ENCODE results near the gene TTYH1. TPM values are rescaled to one million over a fixed set of nuclear protein-coding genes. Genes with fewer than 3 reads are reported as not detected.

The TTYH1 gene
- total RNA-seq, 4 donors from 2014 or later = 0.41 TPM; not detected in 3

GRCh38 chr19:54470991-54471782, 55.9 kb downstream of the TTYH1 start:
- in situ Hi-C loops (cut with MboI; ENCODE audit: low sequenced_read_pairs in 4 of 4) (no loop called here), intact Hi-C loops (cut with DNase I; ENCODE audit: low total_unique reads) (no loop called here)
- TF ChIP-seq CTCF (IDR thresholded peaks at IDR 0.05 in 4 of 5, conservative IDR thresholded peaks at IDR 0.05 in 1 of 5) (no peak), POLR2A (IDR thresholded peaks at IDR 0.05) (peak in 1 of 2 donors; percentile 21)
- ATAC-seq (peak in 1 of 2 donors; percentile 25), DNase-seq (no peak)
- peak overlapping the region; percentile 22 to 50 (median 46) for H3K4me3 ChIP-seq
- peaks cover 10 to 23% (median 14%) of the 10 kb centered on the region in 3 donors for H3K27me3 ChIP-seq
- H3K36me3 ChIP-seq = no peaks in the 10 kb centered on the region
- peak overlapping the region; percentile 43 to 73 (median 70) for H3K27ac ChIP-seq
- peaks cover 8 to 12% of the 10 kb centered on the region in 2 donors for H3K4me1 ChIP-seq
- H3K9me3 ChIP-seq = no peaks in the 10 kb centered on the region

GRCh38 chr19:54473071-54473891, 58.0 kb downstream of the TTYH1 start, which contains the start of gene CDC42EP5:
TSS of gene CDC42EP5 (minus strand) at chr19:54473296. CDS start at chr19:54465547, 7,749 bp downstream.
- TF ChIP-seq CTCF (IDR thresholded peaks at IDR 0.05 in 4 of 5, conservative IDR thresholded peaks at IDR 0.05 in 1 of 5) = no peak
- peak; percentile 46 to 52 for TF ChIP-seq POLR2A (IDR thresholded peaks at IDR 0.05)
- in situ Hi-C loops (cut with MboI; ENCODE audit: low sequenced_read_pairs in 4 of 4) = no loop called here
- H3K27me3 ChIP-seq = peaks cover 10 to 23% (median 14%) of the 10 kb centered on the region in 3 donors
- H3K4me3 ChIP-seq = peak within 1 kb of the TSS; percentile 16 to 45 (median 42)
- peaks cover 8 to 12% of the 10 kb centered on the region in 2 donors for H3K4me1 ChIP-seq
- ATAC-seq = peak; percentile 50 to 67
- intact Hi-C loops (cut with DNase I; ENCODE audit: low total_unique reads) = no loop called here
- H3K27ac ChIP-seq = peak within 1 kb of the TSS; percentile 62 to 76 (median 64)
- no peaks in the 10 kb centered on the region for H3K36me3 ChIP-seq
- DNase-seq = peak in 1 of 2 donors; percentile 39
- H3K9me3 ChIP-seq = no peaks in the 10 kb centered on the region

GRCh38 chr19:54473892-54474372, 58.7 kb downstream of the TTYH1 start:
- in situ Hi-C loops (cut with MboI; ENCODE audit: low sequenced_read_pairs in 4 of 4) (no loop called here), intact Hi-C loops (cut with DNase I; ENCODE audit: low total_unique reads) (no loop called here)
- H3K27ac ChIP-seq = peak overlapping the region in 2 of 4 donors; percentile 62 to 76
- H3K9me3 ChIP-seq = no peaks in the 10 kb centered on the region
- TF ChIP-seq CTCF (IDR thresholded peaks at IDR 0.05 in 4 of 5, conservative IDR thresholded peaks at IDR 0.05 in 1 of 5) (no peak), POLR2A (IDR thresholded peaks at IDR 0.05) (no peak)
- ATAC-seq (no peak), DNase-seq (no peak)
- no peaks in the 10 kb centered on the region for H3K36me3 ChIP-seq
- no peak overlapping the region for H3K4me3 ChIP-seq
- peaks cover 10 to 23% (median 14%) of the 10 kb centered on the region in 3 donors for H3K27me3 ChIP-seq
- peaks cover 8 to 12% of the 10 kb centered on the region in 2 donors for H3K4me1 ChIP-seq

- Histone ChIP-seq H3K27me3 (peaks cover 8 to 16% (median 10%) of the 10 kb centered on the region in 3 donors), H3K27ac (no peak overlapping the region), H3K36me3 (no peaks in the 10 kb centered on the region), H3K4me3 (no peak overlapping the region), H3K9me3 (no peaks in the 10 kb centered on the region), H3K4me1 (peaks cover 2 to 10% of the 10 kb centered on the region in 2 donors)
- ATAC-seq = no peak
- no peak for DNase-seq
- no peak for TF ChIP-seq CTCF (IDR thresholded peaks at IDR 0.05 in 4 of 5, conservative IDR thresholded peaks at IDR 0.05 in 1 of 5)
- no peak for TF ChIP-seq POLR2A (IDR thresholded peaks at IDR 0.05)
- intact Hi-C loops (cut with DNase I; ENCODE audit: low total_unique reads) (no loop called here), in situ Hi-C loops (cut with MboI; ENCODE audit: low sequenced_read_pairs in 4 of 4) (no loop called here)
Measured at GRCh38 chr19:54475706-54476105, 60.4 kb downstream of the TTYH1 start.
